GM13976 (cell line): ENCODE data around the gene DPP7.

Experiments used
- DNase-seq: peaks from one replicate; pipeline ENCODE4 v3.0.0; 2012; ENCODE audit warnings: low spot score
- CTCF ChIP-seq: IDR thresholded peaks from 2 replicates; pipeline ENCODE4 v1.5.1; 2012; ENCODE audit warnings: borderline replicate concordance, mild to moderate bottlenecking; ENCODE audit not compliant: insufficient read depth; ENCODE audit errors: extremely low read depth, missing control alignments, control extremely low read depth
- in situ Hi-C: fragments of 300-500 bp; cut with MboI; formaldehyde crosslinking; loops from one replicate; pipeline ENCODE4 v1.12.0; 2022; ENCODE audit warnings: low sequenced_read_pairs, mixed read lengths, inconsistent platforms; ENCODE audit not compliant: unreplicated experiment

The DPP7 gene

GRCh38 chr9:137112564-137113384, 1.8 kb downstream of the DPP7 start:
- TF ChIP-seq CTCF = no peak
- in situ Hi-C loops = no loop called here
- peak; percentile 21 for DNase-seq

- DNase-seq = peak; percentile 15
- in situ Hi-C loops = no loop called here
- no peak for TF ChIP-seq CTCF
Observed at GRCh38 chr9:137111788-137112563, 2.6 kb downstream of the DPP7 start.

- TF ChIP-seq CTCF = no peak
- in situ Hi-C loops = no loop called here
- DNase-seq = peak; percentile 17
Observed at GRCh38 chr9:137110911-137111787, 3.4 kb downstream of the DPP7 start.

- TF ChIP-seq CTCF = no peak
- peak; percentile 27 for DNase-seq
- in situ Hi-C loops = no loop called here
Observed at GRCh38 chr9:137110147-137110910, 4.2 kb downstream of the DPP7 start.

- peak; percentile 19 for DNase-seq
- no peak for TF ChIP-seq CTCF
- in situ Hi-C loops = no loop called here
Observed at GRCh38 chr9:137109250-137110146, 5.0 kb downstream of the DPP7 start.
